GM21576 (cell line): ENCODE results near the gene ATP6V0B.

Source experiments
- ATAC-seq: cut with Tn5 transposase; IDR thresholded peaks from one replicate; pipeline ENCODE4 v1.9.1; 2021; ENCODE audit warnings: mild to moderate bottlenecking, moderate library complexity; ENCODE audit not compliant: unreplicated experiment

The ATP6V0B gene

DNA sequence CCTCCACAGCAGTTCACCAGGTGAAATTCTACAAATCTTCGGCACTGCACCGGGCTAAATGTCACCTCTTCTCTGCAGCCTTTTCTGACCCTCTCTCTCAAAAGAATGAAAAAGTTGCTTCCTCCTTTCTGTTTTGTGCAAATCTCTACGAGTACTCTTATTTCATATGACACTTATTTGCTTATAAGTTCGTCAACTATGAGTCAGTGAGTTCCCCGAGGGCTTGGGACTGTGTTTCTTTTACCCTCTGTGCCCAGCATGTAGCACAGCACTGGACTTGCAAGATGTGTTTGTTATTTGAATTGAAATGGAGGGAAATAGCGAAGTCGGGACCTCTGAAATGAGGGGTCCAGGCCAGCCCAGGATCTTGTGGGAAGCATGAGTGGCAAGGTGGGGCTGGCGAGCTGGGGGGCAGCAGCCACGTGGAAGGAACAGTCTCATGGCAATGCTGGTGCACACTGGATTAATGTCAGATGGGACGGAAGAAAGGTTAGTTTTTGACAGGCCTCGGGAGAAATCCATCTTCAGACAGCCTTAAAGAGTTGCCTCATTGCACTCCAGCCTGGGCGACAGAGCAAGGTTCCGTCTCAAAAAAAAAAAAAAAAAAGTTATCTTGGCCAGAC, 50.3 kb downstream of the ATP6V0B start:
- ATAC-seq: no peak

DNA sequence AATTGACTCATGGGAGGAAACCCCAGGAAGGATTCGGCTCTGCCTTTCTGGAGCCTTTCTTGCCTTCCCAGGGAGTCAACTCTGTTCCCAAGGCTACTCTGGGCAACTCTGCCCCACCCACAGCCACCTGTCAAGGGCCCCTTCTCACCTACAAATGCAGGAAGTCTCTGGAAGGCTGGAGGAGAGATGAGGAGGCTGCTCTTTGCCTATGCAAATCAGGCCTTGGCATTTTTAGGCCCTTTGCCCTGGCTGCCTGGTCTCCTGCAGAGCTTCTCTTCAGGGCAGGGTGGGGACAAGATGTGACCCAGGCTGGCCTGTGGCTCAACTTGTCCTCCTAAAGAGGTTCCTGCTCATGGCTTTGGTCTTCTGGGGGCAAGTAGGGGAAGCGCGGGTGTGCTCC, 51.1 kb downstream of the ATP6V0B start:
- no peak for ATAC-seq

DNA sequence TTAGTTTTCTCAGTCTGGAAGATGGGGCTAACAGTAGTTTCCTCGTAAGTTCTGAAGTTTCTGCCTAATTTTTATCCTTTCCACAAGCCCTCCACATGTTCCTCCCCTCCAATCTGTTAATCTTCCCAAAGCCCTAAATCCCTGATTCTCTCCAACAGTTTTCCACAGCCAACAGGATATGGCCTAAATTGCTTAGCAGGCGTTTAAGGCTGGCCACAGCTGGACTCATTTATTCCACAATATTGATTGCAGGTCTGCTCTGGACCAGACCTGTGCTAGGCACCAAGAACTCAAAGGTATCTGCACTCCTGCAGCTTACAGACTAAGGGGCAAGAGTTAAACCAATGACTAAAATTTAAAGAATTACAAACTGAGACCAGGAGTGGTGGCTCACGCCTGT, 52.6 kb downstream of the ATP6V0B start:
- no peak for ATAC-seq
